ENCODE data around the gene AP1M2.
"Not testable (repeated sequence)": the region's sequence is repeated elsewhere in the genome, so short reads cannot be mapped to it uniquely, and the experiment has no call there.

AP1M2 gene

DNA sequence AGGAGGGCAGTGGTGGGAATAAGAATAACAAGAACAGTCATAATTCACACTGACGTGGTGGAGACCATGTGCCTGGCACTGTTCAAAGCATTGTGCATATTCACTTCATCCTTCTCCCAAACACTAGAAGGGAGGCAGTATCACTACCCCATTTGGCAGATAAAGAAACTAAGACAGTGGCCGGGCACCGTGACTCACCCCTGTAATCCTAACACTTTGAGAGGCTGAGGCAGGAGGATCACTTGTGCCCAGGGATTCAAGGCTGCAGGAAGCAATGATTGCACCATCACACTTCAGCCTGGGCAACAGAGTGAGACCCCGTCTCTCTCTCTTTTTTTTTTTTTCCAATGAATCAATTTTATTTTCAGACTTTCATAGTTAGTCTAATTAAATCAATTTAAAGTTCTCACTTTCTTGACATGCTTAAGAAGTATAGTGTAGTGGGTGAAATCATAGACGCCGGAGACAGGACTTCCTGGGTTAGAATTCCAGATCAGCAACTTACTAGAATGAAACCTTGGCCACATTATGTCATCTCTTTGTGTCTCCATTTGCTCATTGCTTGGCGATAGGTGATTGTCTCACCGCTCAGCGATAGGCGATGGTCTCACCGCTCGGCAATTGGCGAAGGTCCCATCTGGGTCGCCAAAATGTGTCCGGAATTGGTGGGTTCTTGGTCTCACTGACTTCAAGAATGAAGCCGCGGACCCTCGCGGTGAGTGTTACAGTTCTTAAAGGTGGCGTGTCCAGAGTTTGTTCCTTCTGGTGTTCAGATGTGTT is 48.7 kb downstream of the AP1M2 start:
- DNase-seq (ENCODE audit: low read depth): no peak

DNA sequence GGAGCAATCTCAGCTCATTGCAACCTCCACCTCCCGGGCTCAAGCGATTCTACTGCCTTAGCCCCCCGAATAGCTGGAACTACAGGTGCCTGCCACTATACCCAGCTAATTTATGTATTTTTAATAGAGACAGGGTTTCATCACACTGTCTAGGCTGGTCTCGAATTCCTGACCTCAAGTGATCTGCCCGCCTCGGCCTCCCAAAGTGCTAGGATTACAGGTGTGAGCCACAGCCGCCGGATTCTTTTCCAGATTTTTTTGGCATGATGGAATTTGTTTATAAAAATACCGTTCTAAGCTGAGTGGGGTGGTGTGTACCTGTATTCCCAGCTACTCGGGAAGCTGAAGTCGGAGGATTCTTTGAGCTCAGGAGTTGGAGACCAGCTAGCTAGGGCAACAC is 49.4 kb downstream of the AP1M2 start:
- DNase-seq (ENCODE audit: low read depth): no peak

- no peak for DNase-seq (ENCODE audit: low read depth)
Observed at GRCh38 chr19:10535613-10536012, 51.5 kb downstream of the AP1M2 start.

DNA sequence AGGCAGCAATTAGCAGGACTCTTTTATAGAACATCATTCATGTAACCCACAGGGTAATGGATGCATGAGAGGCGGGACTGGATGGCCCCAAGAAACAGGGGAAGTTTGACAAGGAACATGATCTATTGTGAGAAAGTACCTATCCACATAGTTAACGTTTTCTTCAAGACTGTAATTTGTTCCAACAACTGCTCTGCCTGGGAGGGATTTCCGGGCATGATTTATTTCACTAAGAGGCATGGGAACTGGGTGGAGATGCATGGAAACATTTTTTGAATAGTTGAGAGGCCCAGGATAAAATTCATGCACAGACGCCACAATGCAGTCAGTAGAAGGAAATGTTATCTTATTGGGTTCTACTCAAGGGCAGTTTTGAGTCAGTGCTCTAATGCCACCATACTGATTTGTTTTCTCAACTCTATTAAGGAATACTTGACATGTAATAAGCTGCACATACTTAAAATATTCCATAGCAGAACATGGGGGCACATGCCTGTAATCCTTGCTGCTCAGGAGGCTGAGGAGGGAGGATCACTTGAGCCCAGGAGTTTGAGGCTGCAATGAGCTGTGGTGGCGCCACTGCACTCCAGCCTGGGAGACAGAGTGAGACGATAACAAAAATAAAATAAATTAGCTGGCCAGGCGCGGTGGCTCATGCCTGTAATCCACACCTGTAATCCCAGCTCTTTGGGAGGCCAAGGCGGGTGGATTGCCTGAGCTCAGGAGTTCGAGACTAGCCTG is 53.3 kb downstream of the AP1M2 start:
- DNase-seq (ENCODE audit: low read depth): no peak

DNA sequence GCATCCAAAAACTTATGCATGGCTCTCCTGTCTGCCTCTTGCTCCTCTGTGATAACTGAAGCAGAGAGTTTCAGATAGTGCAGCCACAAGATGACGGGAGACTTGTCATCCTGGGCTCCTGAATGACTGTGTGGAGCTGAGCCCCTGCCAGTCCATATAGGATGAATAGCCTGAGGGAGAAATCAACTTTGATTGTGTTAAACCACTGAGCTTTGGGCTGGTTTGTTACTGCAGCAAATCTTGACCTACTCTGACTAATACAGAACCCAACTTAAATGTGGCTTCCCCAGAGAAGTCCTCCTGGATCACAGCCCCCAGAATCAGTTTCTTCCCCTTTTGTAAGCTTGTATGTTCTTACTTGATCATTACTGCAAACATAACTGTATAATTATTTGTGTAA is 54.7 kb downstream of the AP1M2 start:
- no peak for DNase-seq (ENCODE audit: low read depth)

- not testable (repeated sequence) for DNase-seq (ENCODE audit: low read depth)
Observed at GRCh38 chr19:10526887-10527286, 60.2 kb downstream of the AP1M2 start.

GRCh38 chr19:10525636-10526035 is 61.5 kb downstream of the AP1M2 start:
- DNase-seq (ENCODE audit: low read depth): no peak

DNA sequence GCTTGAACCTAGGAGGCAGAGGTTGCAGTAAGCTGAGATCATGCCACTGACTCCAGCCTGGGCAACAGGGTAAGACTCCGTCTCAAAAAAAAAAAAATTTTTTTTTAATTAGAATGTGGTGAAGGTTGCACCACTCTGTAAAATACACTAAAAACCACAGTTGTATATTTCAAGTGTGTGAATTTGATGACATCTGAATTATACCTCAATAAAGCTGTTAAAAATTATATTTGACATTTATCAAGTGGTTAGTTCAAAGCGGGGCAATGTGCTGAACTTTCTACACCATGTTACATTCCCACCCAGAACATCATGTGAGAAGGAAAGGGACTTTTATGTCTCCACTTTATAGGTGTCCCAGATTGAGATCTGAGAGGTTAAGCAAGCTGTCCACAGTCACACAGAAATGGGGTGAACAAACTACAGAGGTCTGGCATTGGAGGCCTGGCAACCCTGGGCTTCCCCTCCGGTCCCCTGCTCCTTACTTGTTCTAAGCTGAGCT is 63.9 kb downstream of the AP1M2 start:
- no peak for DNase-seq (ENCODE audit: low read depth)
